ENCODE data around the gene SPESP1.

Gene SPESP1

GRCh38 chr15:68930268-68931022, at the start of gene SPESP1:
Gene SPESP1 (plus strand): TSS chr15:68930525. CDS start chr15:68930654, 129 bp downstream.
- DNase-seq (ENCODE audit: low spot score): no peak

GRCh38 chr15:68885070-68885469, 45.3 kb upstream of the SPESP1 start:
- no peak for DNase-seq (ENCODE audit: low spot score)

- DNase-seq (ENCODE audit: low spot score): no peak
Observed at GRCh38 chr15:68887120-68887519, 43.2 kb upstream of the SPESP1 start.

GRCh38 chr15:68887819-68888218, 42.5 kb upstream of the SPESP1 start:
- DNase-seq (ENCODE audit: low spot score): no peak

- no peak for DNase-seq (ENCODE audit: low spot score)
Observed at GRCh38 chr15:68888419-68888818, 41.9 kb upstream of the SPESP1 start.

GRCh38 chr15:68894208-68894607, 36.1 kb upstream of the SPESP1 start:
- DNase-seq (ENCODE audit: low spot score): no peak

- no peak for DNase-seq (ENCODE audit: low spot score)
Observed at GRCh38 chr15:68896178-68896577, 34.1 kb upstream of the SPESP1 start.

GRCh38 chr15:68897016-68897415, 33.3 kb upstream of the SPESP1 start:
- DNase-seq (ENCODE audit: low spot score): no peak

- no peak for DNase-seq (ENCODE audit: low spot score)
Observed at GRCh38 chr15:68900027-68900426, 30.3 kb upstream of the SPESP1 start.

- DNase-seq (ENCODE audit: low spot score): no peak
Observed at GRCh38 chr15:68907396-68907923, 22.9 kb upstream of the SPESP1 start.

- DNase-seq (ENCODE audit: low spot score): no peak
Observed at GRCh38 chr15:68909601-68910100, 20.7 kb upstream of the SPESP1 start.

GRCh38 chr15:68910341-68910740, 20.0 kb upstream of the SPESP1 start:
- no peak for DNase-seq (ENCODE audit: low spot score)

GRCh38 chr15:68910816-68911215, 19.5 kb upstream of the SPESP1 start:
- DNase-seq (ENCODE audit: low spot score): no peak

GRCh38 chr15:68921926-68922325, 8.4 kb upstream of the SPESP1 start:
- DNase-seq (ENCODE audit: low spot score): peak; percentile 3

GRCh38 chr15:68924866-68925560, 5.3 kb upstream of the SPESP1 start:
- peak; percentile 74 for DNase-seq (ENCODE audit: low spot score)

- no peak for DNase-seq (ENCODE audit: low spot score)
Observed at GRCh38 chr15:68933001-68933400, 2.7 kb downstream of the SPESP1 start.

- no peak for DNase-seq (ENCODE audit: low spot score)
Observed at GRCh38 chr15:68934341-68934740, 4.0 kb downstream of the SPESP1 start.

- no peak for DNase-seq (ENCODE audit: low spot score)
Observed at GRCh38 chr15:68935400-68935937, 5.1 kb downstream of the SPESP1 start.

- no peak for DNase-seq (ENCODE audit: low spot score)
Observed at GRCh38 chr15:68939501-68939900, 9.2 kb downstream of the SPESP1 start.

- DNase-seq (ENCODE audit: low spot score): no peak
Observed at GRCh38 chr15:68951813-68952212, 21.5 kb downstream of the SPESP1 start.

GRCh38 chr15:68957696-68958095, 27.4 kb downstream of the SPESP1 start:
- no peak for DNase-seq (ENCODE audit: low spot score)

- no peak for DNase-seq (ENCODE audit: low spot score)
Observed at GRCh38 chr15:68958597-68958996, 28.3 kb downstream of the SPESP1 start.

GRCh38 chr15:68962465-68962864, 32.1 kb downstream of the SPESP1 start:
- DNase-seq (ENCODE audit: low spot score): no peak

Data from RKO (cell line).